B cell (primary cell): ENCODE data around the gene HOXA11. TPM values are rescaled to one million over a fixed set of nuclear protein-coding genes. Genes with fewer than 3 reads are reported as not detected.

ENCODE experiments used
- ATAC-seq: fragments of 200-7000 bp; cut with Tn5 transposase; one replicate; pipeline ENCODE4 v1.10.0; 2021; ENCODE audit warnings: low read depth, mild to moderate bottlenecking, moderate number of reproducible peaks, moderate library complexity
- CTCF ChIA-PET: fragments of 350-600 bp; sonication (Branson Sonifier 250); formaldehyde crosslinking; loops from one replicate; lab custom pipeline; 2021; ENCODE audit warnings: antibody characterized with exemption, inconsistent platforms; lab: Charles Lee
- POLR2A ChIA-PET: fragments of 350-600 bp; sonication (Branson Sonifier 250); formaldehyde crosslinking; loops from one replicate; lab custom pipeline; 2021; ENCODE audit warnings: antibody characterized with exemption; lab: Charles Lee
- DNase-seq: peaks from one replicate; pipeline ENCODE4 v3.0.0; 2013
- H2AFZ ChIP-seq: 2 replicates; pipeline ENCODE4 v1.6.1; 2012; ENCODE audit warnings: mild to moderate bottlenecking, low read depth, low read length; ENCODE audit not compliant: insufficient read depth, poor library complexity, severe bottlenecking
- H3K27ac ChIP-seq, 2 donors: 1 replicate in 1 of 2; 2 replicates in 1 of 2; pipeline ENCODE4 v1.5.1; 2012 to 2013; ENCODE audit warnings: low read length in 2 of 2, mild to moderate bottlenecking in 2 of 2, moderate library complexity in 1 of 2
- H3K27me3 ChIP-seq, 4 experiments: fragments of 200-600 bp in 1 of 4; sonication (generic) in 1 of 4; replicated peaks in 1 of 4; 1 replicate in 2 of 4; 2 replicates in 2 of 4; pipeline versions ENCODE4 v1.6.1 to v1.7.0; 2013 to 2016; ENCODE audit warnings: low read length in 3 of 4, mild to moderate bottlenecking in 2 of 4, mixed read lengths in 1 of 4, moderate library complexity in 1 of 4; ENCODE audit not compliant: insufficient read depth in 4 of 4, control insufficient read depth in 3 of 4; ENCODE audit errors: control extremely low read depth in 1 of 4
- H3K36me3 ChIP-seq, 2 experiments: replicated peaks in 1 of 2; 1 replicate in 1 of 2; 2 replicates in 1 of 2; pipeline versions ENCODE4 v1.6.1 to v1.7.1; 2013; ENCODE audit warnings: low read length in 1 of 2; ENCODE audit not compliant: insufficient read depth in 2 of 2, control insufficient read depth in 1 of 2; ENCODE audit errors: control extremely low read depth in 1 of 2, extremely low read depth in 1 of 2
- H3K4me1 ChIP-seq, 2 donors: fragments of 200-600 bp in 1 of 2; sonication (generic) in 1 of 2; 1 replicate in 1 of 2; 2 replicates in 1 of 2; pipeline versions ENCODE4 v1.5.1 to v1.6.1; 2013 to 2017; ENCODE audit warnings: low read length in 2 of 2; ENCODE audit not compliant: control insufficient read depth in 2 of 2, insufficient read depth in 2 of 2
- H3K4me2 ChIP-seq: replicated peaks from 2 replicates; pipeline ENCODE3; 2012; ENCODE audit warnings: mild to moderate bottlenecking, low read depth, low read length; ENCODE audit not compliant: poor library complexity, severe bottlenecking
- H3K4me3 ChIP-seq, 5 experiments: fragments of 200-600 bp in 1 of 5; sonication (generic) in 1 of 5; 1 replicate in 3 of 5; 2 replicates in 2 of 5; pipeline versions ENCODE4 v1.5.1 to v1.7.0; 2011 to 2016; ENCODE audit warnings: low read length in 4 of 5, mild to moderate bottlenecking in 4 of 5, low read depth in 2 of 5, control low read depth in 1 of 5, moderate library complexity in 1 of 5; ENCODE audit not compliant: insufficient read depth in 1 of 5; ENCODE audit errors: control extremely low read depth in 1 of 5, extremely low read depth in 1 of 5
- H3K79me2 ChIP-seq: fragments of 200-600 bp; sonication (generic); one replicate; pipeline ENCODE4 v1.6.0; 2016; ENCODE audit warnings: low read length; ENCODE audit not compliant: control insufficient read depth, insufficient read depth
- H3K9ac ChIP-seq: fragments of 200-600 bp; sonication (generic); 2 replicates; pipeline ENCODE4 v1.6.1; 2017; ENCODE audit warnings: mild to moderate bottlenecking, low read length, moderate library complexity
- H3K9me3 ChIP-seq, 3 donors: one replicate each; pipeline versions ENCODE4 v1.6.1 to v1.7.1; 2013; ENCODE audit warnings: low read length in 2 of 3; ENCODE audit not compliant: control insufficient read depth in 2 of 3, insufficient read depth in 1 of 3; ENCODE audit errors: control extremely low read depth in 1 of 3
- H4K20me1 ChIP-seq: 2 replicates; pipeline ENCODE4 v1.6.0; 2012; ENCODE audit warnings: mild to moderate bottlenecking, low read length; ENCODE audit not compliant: insufficient read depth, control insufficient read depth, poor library complexity, severe bottlenecking
- H3K27ac Mint-ChIP-seq: one replicate; pipeline ENCODE4 v1.8.0; 2021; ENCODE audit warnings: mixed read lengths
- H3K27me3 Mint-ChIP-seq: one replicate; pipeline ENCODE4 v1.8.0; 2021; ENCODE audit warnings: mixed read lengths
- H3K4me1 Mint-ChIP-seq: one replicate; pipeline ENCODE4 v1.8.0; 2021; ENCODE audit warnings: mixed read lengths
- H3K4me3 Mint-ChIP-seq: one replicate; pipeline ENCODE4 v1.8.0; 2021; ENCODE audit warnings: mixed read lengths
- H3K9me3 Mint-ChIP-seq: one replicate; pipeline ENCODE4 v1.8.0; 2022; ENCODE audit warnings: mixed read lengths; ENCODE audit not compliant: insufficient read depth
- EZH2 ChIP-seq: IDR thresholded peaks from 2 replicates; pipeline ENCODE4 v1.6.1; 2012; ENCODE audit warnings: borderline replicate concordance, low read depth, mild to moderate bottlenecking, moderate library complexity, low read length; ENCODE audit not compliant: insufficient read depth, poor library complexity, severe bottlenecking
- WGBS: methylation state at CpG from one replicate; pipeline ENCODE4 v1.1.5; 2013; ENCODE audit warnings: missing lambda C conversion rate; ENCODE audit not compliant: insufficient coverage; 5-methylcytosine and 5-hydroxymethylcytosine counted together
- intact Hi-C: fragments of 100-400 bp; cut with micrococcal nuclease; formaldehyde crosslinking; loops from one replicate; pipeline ENCODE4 v1.10.0; 2022
- polyA plus RNA-seq: library from polyadenylated mRNA; depleted of rRNA; stranded (reverse); fragments of >200 nt; gene quantifications from 2 replicates; pipeline ENCODE4 v1.2.3, GENCODE V29; 2012
- total RNA-seq, 2 donors: library from RNA; stranded (reverse); fragments of 120-200 nt in 1 of 2; gene quantifications; 1 replicate in 1 of 2; 2 replicates in 1 of 2; pipeline versions ENCODE4 v1.2.3 to v1.2.4, GENCODE V29; 2013 to 2022
- TF ChIP-seq, protein P1 (sequence below): fragments of 200-600 bp; IDR thresholded peaks from one replicate; pipeline ENCODE4 v1.8.0; 2022; ENCODE audit warnings: antibody characterized with exemption, mild to moderate bottlenecking

HOXA11 gene
- total and polyA plus RNA-seq, 2 donors (not counting 1 experiment from before 2014, with no cell fraction given): not detected

- ATAC-seq (no peak), DNase-seq (no peak)
- ChIA-PET CTCF (interaction anchor here (1.0 to 5.9 kb wide), 4 partner anchors 9 to 821 kb away, joined by 3 to 28 read pairs (median 4); no protein-coding TSS in a partner anchor), POLR2A (no interaction called here)
- Mint-ChIP-seq H3K4me3 (peak overlapping the region; percentile 48), H3K27ac (peak overlapping the region; percentile 47), H3K27me3 (peaks cover 90% of the 10 kb centered on the region), H3K4me1 (peaks cover 41% of the 10 kb centered on the region), H3K9me3 (no peaks in the 10 kb centered on the region)
- 57% methylated on average over 3 of the region's 7 CpGs for WGBS
- no peak overlapping the region for H2AFZ ChIP-seq
- H4K20me1 ChIP-seq: no peaks in the 10 kb centered on the region
- intact Hi-C loops: loop anchor here (5.0 to 10.0 kb wide), 2 partner anchors 38 to 415 kb away; partner anchors contain the start of gene HOXA3
- H3K9ac ChIP-seq: no peak overlapping the region
- peaks cover 0 to 69% (median 6%) of the 10 kb centered on the region in 3 donors for H3K9me3 ChIP-seq
- no peak overlapping the region for H3K27ac ChIP-seq
- no peak overlapping the region for H3K4me2 ChIP-seq
- no peaks in the 10 kb centered on the region for H3K36me3 ChIP-seq
- TF ChIP-seq, protein P1, sequence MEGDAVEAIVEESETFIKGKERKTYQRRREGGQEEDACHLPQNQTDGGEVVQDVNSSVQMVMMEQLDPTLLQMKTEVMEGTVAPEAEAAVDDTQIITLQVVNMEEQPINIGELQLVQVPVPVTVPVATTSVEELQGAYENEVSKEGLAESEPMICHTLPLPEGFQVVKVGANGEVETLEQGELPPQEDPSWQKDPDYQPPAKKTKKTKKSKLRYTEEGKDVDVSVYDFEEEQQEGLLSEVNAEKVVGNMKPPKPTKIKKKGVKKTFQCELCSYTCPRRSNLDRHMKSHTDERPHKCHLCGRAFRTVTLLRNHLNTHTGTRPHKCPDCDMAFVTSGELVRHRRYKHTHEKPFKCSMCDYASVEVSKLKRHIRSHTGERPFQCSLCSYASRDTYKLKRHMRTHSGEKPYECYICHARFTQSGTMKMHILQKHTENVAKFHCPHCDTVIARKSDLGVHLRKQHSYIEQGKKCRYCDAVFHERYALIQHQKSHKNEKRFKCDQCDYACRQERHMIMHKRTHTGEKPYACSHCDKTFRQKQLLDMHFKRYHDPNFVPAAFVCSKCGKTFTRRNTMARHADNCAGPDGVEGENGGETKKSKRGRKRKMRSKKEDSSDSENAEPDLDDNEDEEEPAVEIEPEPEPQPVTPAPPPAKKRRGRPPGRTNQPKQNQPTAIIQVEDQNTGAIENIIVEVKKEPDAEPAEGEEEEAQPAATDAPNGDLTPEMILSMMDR: no peak
- TF ChIP-seq EZH2: no peak
- peaks cover 48 to 75% of the 10 kb centered on the region in 2 donors for H3K4me1 ChIP-seq
- no peak overlapping the region for H3K4me3 ChIP-seq
- H3K79me2 ChIP-seq: no peaks in the 10 kb centered on the region
- H3K27me3 ChIP-seq: peaks cover 2 to 98% (median 84%) of the 10 kb centered on the region in 4 experiments
Observed at GRCh38 chr7:27189997-27190748, 5.1 kb upstream of the HOXA11 start.
